Endodermal cell (in vitro differentiated cells): ENCODE data around the gene CD72. TPM values are rescaled to one million over a fixed set of nuclear protein-coding genes. Genes with fewer than 3 reads are reported as not detected.

Experiments used
- DNase-seq: peaks from one replicate; pipeline ENCODE4 v3.0.0-alpha.2; 2017
- H3K27ac ChIP-seq: 2 replicates; pipeline ENCODE4 v1.5.1; 2013; ENCODE audit warnings: mild to moderate bottlenecking, low read depth, low read length, moderate library complexity
- H3K27me3 ChIP-seq: 2 replicates; pipeline ENCODE4 v1.6.1; 2013; ENCODE audit warnings: mild to moderate bottlenecking, low read length, moderate library complexity; ENCODE audit not compliant: insufficient read depth, control insufficient read depth, poor library complexity, severe bottlenecking
- H3K36me3 ChIP-seq: 2 replicates; pipeline ENCODE4 v1.7.0; 2013; ENCODE audit warnings: mild to moderate bottlenecking, low read length, moderate library complexity; ENCODE audit not compliant: control insufficient read depth, insufficient read depth
- H3K4me1 ChIP-seq: one replicate; pipeline ENCODE4 v1.7.0; 2013; ENCODE audit warnings: low read length; ENCODE audit not compliant: control insufficient read depth, insufficient read depth
- H3K4me3 ChIP-seq: 2 replicates; pipeline ENCODE4 v1.5.1; 2013; ENCODE audit warnings: mild to moderate bottlenecking, low read length, moderate library complexity
- H3K9ac ChIP-seq: 2 replicates; pipeline ENCODE4 v1.6.1; 2013; ENCODE audit warnings: mild to moderate bottlenecking, low read length, moderate library complexity; ENCODE audit not compliant: poor library complexity, severe bottlenecking; ENCODE audit errors: extremely low read depth
- H3K9me3 ChIP-seq: 2 replicates; pipeline ENCODE4 v1.6.1; 2013; ENCODE audit warnings: mild to moderate bottlenecking, low read length, moderate library complexity; ENCODE audit not compliant: control insufficient read depth
- H3K27ac Mint-ChIP-seq: 2 replicates; pipeline ENCODE4 v1.8.0; 2020; ENCODE audit warnings: mixed read lengths
- H3K27me3 Mint-ChIP-seq: 2 replicates; pipeline ENCODE4 v1.8.0; 2021; ENCODE audit warnings: mild to moderate bottlenecking, mixed read lengths; ENCODE audit not compliant: insufficient read depth
- H3K36me3 Mint-ChIP-seq: 2 replicates; pipeline ENCODE4 v1.8.0; 2020; ENCODE audit warnings: low read depth, mixed read lengths
- H3K4me1 Mint-ChIP-seq: 2 replicates; pipeline ENCODE4 v1.8.0; 2020; ENCODE audit warnings: mixed read lengths
- H3K4me3 Mint-ChIP-seq: 2 replicates; pipeline ENCODE4 v1.8.0; 2020; ENCODE audit warnings: mild to moderate bottlenecking, moderate library complexity, mixed read lengths
- H3K9me3 Mint-ChIP-seq: 2 replicates; pipeline ENCODE4 v1.8.0; 2020; ENCODE audit warnings: mild to moderate bottlenecking, mixed read lengths
- CTCF ChIP-seq: fragments of 200-600 bp; sonication (generic); conservative IDR thresholded peaks from 2 replicates; pipeline ENCODE4 v1.5.0; 2021; ENCODE audit warnings: antibody characterized with exemption, mild to moderate bottlenecking
- WGBS, 2 experiments: methylation state at CpG; one replicate each; pipeline versions ENCODE4 v1.1.5 to v1.1.7; 2013; ENCODE audit warnings: missing lambda C conversion rate in 2 of 2, mixed read lengths in 1 of 2; ENCODE audit not compliant: insufficient coverage in 1 of 2, insufficient read length in 1 of 2; 5-methylcytosine and 5-hydroxymethylcytosine counted together
- total RNA-seq, 2 donors: library from RNA; stranded (reverse); fragmentation: NEBNext Ultra II Directional in 1 of 2; extraction: Animal tissue kit (Norgen Biotek cat#: 25700) in 1 of 2; gene quantifications; 2 replicates in 1 of 2; 3 replicates in 1 of 2; pipeline ENCODE4 v1.2.1, GENCODE V29; 2021

Gene CD72
- total RNA-seq, 2 donors from 2014 or later = 2.4 to 6.9 TPM

GRCh38 chr9:35650341-35651158 lies 32.3 kb upstream of the CD72 start, which contains the start of gene SIT1:
Gene SIT1, minus strand, starts transcription at chr9:35650931. Its CDS starts 78 bp downstream, at chr9:35650853.
- Mint-ChIP-seq H3K36me3 (no peaks in the 10 kb centered on the region), H3K4me3 (no peak within 1 kb of the TSS), H3K27ac (no peak within 1 kb of the TSS), H3K9me3 (no peaks in the 10 kb centered on the region), H3K27me3 (peaks cover 12% of the 10 kb centered on the region), H3K4me1 (peaks cover 3% of the 10 kb centered on the region)
- H3K4me1 ChIP-seq = no peaks in the 10 kb centered on the region
- no peak within 1 kb of the TSS for H3K9ac ChIP-seq
- no peaks in the 10 kb centered on the region for H3K27me3 ChIP-seq
- no peak for TF ChIP-seq CTCF
- no peak within 1 kb of the TSS for H3K4me3 ChIP-seq
- peak; percentile 57 for DNase-seq
- no peak within 1 kb of the TSS for H3K27ac ChIP-seq
- 72% methylated on average over 5 to 22 of the region's 22 CpGs for WGBS, 2 experiments
- H3K36me3 ChIP-seq = no peaks in the 10 kb centered on the region
- no peaks in the 10 kb centered on the region for H3K9me3 ChIP-seq

- Histone ChIP-seq H3K9ac (no peak overlapping the region), H3K27me3 (no peaks in the 10 kb centered on the region), H3K4me1 (no peaks in the 10 kb centered on the region), H3K9me3 (no peaks in the 10 kb centered on the region), H3K36me3 (no peaks in the 10 kb centered on the region), H3K4me3 (no peak overlapping the region), H3K27ac (no peak overlapping the region)
- H3K4me1 Mint-ChIP-seq = peaks cover 3% of the 10 kb centered on the region
- DNase-seq = no peak
- no peak overlapping the region for H3K4me3 Mint-ChIP-seq
- H3K9me3 Mint-ChIP-seq = no peaks in the 10 kb centered on the region
- H3K27me3 Mint-ChIP-seq = peaks cover 12% of the 10 kb centered on the region
- H3K27ac Mint-ChIP-seq = no peak overlapping the region
- WGBS, 2 experiments = 92 to 94% methylated on average over 12 to 26 of the region's 26 CpGs
- TF ChIP-seq CTCF = no peak
- H3K36me3 Mint-ChIP-seq = no peaks in the 10 kb centered on the region
Measured at GRCh38 chr9:35649431-35650340, 31.5 kb upstream of the CD72 start.

- no peaks in the 10 kb centered on the region for H3K9me3 Mint-ChIP-seq
- H3K36me3 ChIP-seq = no peaks in the 10 kb centered on the region
- TF ChIP-seq CTCF = peak; percentile 86
- peaks cover 12% of the 10 kb centered on the region for H3K27me3 Mint-ChIP-seq
- H3K4me3 ChIP-seq = peak overlapping the region; percentile 98
- no peaks in the 10 kb centered on the region for H3K4me1 ChIP-seq
- peaks cover 3% of the 10 kb centered on the region for H3K4me1 Mint-ChIP-seq
- H3K27ac Mint-ChIP-seq = peak overlapping the region; percentile 93
- peaks cover 4% of the 10 kb centered on the region for H3K36me3 Mint-ChIP-seq
- H3K27ac ChIP-seq = peak overlapping the region; percentile 24
- peak overlapping the region; percentile 76 for H3K9ac ChIP-seq
- H3K4me3 Mint-ChIP-seq = peak overlapping the region; percentile 80
- WGBS, 2 experiments = 0 to 3% methylated on average over 27 to 58 of the region's 58 CpGs
- no peaks in the 10 kb centered on the region for H3K9me3 ChIP-seq
- DNase-seq = peak; percentile 97
- no peaks in the 10 kb centered on the region for H3K27me3 ChIP-seq
Measured at GRCh38 chr9:35646533-35647265, 28.5 kb upstream of the CD72 start.
